Right ventricle myocardium inferior (tissue), 1 donor: ENCODE measurements around the gene HELZ2. TPM values are rescaled to one million over a fixed set of nuclear protein-coding genes. Genes with fewer than 3 reads are reported as not detected.

ENCODE experiments used
- ATAC-seq: fragments of 200-7000 bp; cut with Tn5 transposase; one replicate; pipeline ENCODE4 v1.9.1; 2020; ENCODE audit warnings: mild to moderate bottlenecking, moderate library complexity
- DNase-seq: peaks from one replicate; pipeline ENCODE4 v3.0.0; 2021; ENCODE audit errors: missing footprints
- intact Hi-C: fragments of 100-400 bp; cut with DNase I; formaldehyde crosslinking; loops from one replicate; pipeline ENCODE4 v1.11.0; 2022
- total RNA-seq: library from RNA; stranded (reverse); fragmentation: NEBNext Ultra II Directional; extraction: Animal tissue kit (Norgen Biotek cat#: 25700); gene quantifications from one replicate; pipeline ENCODE4 v1.2.1, GENCODE V29; 2021
- donor health status: DM: no; HTN: yes; CAD: no; lungs with severe emphysema.

Gene HELZ2
- total RNA-seq, 1 donor from 2014 or later = 12.8 TPM

- DNase-seq = peak; percentile 58
- no peak for ATAC-seq
- intact Hi-C loops = no loop called here
These were observed 40.1 kb downstream of the HELZ2 start for GRCh38 chr20:63533871-63534393.

GRCh38 chr20:63533388-63533787, 40.7 kb downstream of the HELZ2 start:
- intact Hi-C loops = no loop called here
- DNase-seq = no peak
- no peak for ATAC-seq

GRCh38 chr20:63532449-63532971, 41.5 kb downstream of the HELZ2 start:
- intact Hi-C loops = no loop called here
- DNase-seq = peak; percentile 62
- no peak for ATAC-seq

- intact Hi-C loops = no loop called here
- DNase-seq = peak; percentile 30
- ATAC-seq = no peak
These were observed 42.2 kb downstream of the HELZ2 start for GRCh38 chr20:63531686-63532448.

GRCh38 chr20:63530788-63531160, 43.3 kb downstream of the HELZ2 start:
- DNase-seq = peak; percentile 44
- intact Hi-C loops = no loop called here
- no peak for ATAC-seq

- ATAC-seq = no peak
- DNase-seq = peak; percentile 60
- intact Hi-C loops = no loop called here
These were observed 43.9 kb downstream of the HELZ2 start for GRCh38 chr20:63529861-63530787.

GRCh38 chr20:63529180-63529860, 44.7 kb downstream of the HELZ2 start:
- ATAC-seq = no peak
- DNase-seq = peak; percentile 44

GRCh38 chr20:63527184-63527583, 46.9 kb downstream of the HELZ2 start:
- DNase-seq = peak; percentile 21
- no peak for ATAC-seq
- intact Hi-C loops = no loop called here

More at GRCh38 chr20:63529180-63529860, 44.7 kb downstream of the HELZ2 start:
- intact Hi-C loops = no loop called here

GRCh38 chr20:63525971-63526370, 48.1 kb downstream of the HELZ2 start:
- DNase-seq (peak; percentile 13), ATAC-seq (no peak)
- intact Hi-C loops = no loop called here

- intact Hi-C loops = no loop called here
- no peak for DNase-seq
- no peak for ATAC-seq
These were observed 48.9 kb downstream of the HELZ2 start for GRCh38 chr20:63525185-63525584.

Other genes with a start within 250 kb of the HELZ2 start
- 2.3 TPM for gene CHRNA4, start 212.9 kb downstream of the HELZ2 start, total RNA-seq
- gene KCNQ2, start 101.6 kb downstream of the HELZ2 start, total RNA-seq = 1.8 TPM
- 1,274 TPM for gene EEF1A2, start 75.2 kb downstream of the HELZ2 start, total RNA-seq
- gene PPDPF, start 53.5 kb downstream of the HELZ2 start, total RNA-seq = 261 TPM
- gene PTK6, start 36.9 kb downstream of the HELZ2 start, total RNA-seq = 0.11 TPM
- gene SRMS, start 26.5 kb downstream of the HELZ2 start, total RNA-seq = not detected
- gene FNDC11, start 20.1 kb downstream of the HELZ2 start, total RNA-seq = 0.16 TPM
- gene GMEB2, start 52.9 kb upstream of the HELZ2 start, total RNA-seq = 6.1 TPM
- gene STMN3, start 79.2 kb upstream of the HELZ2 start, total RNA-seq = 7.1 TPM
- 9.0 TPM for gene RTEL1, start 84.1 kb upstream of the HELZ2 start, total RNA-seq
- gene TNFRSF6B, start 122.4 kb upstream of the HELZ2 start, total RNA-seq = 1.0 TPM
- gene ARFRP1, start 133.7 kb upstream of the HELZ2 start, total RNA-seq = 34.2 TPM
- gene ZGPAT, start 133.8 kb upstream of the HELZ2 start, total RNA-seq = 15.1 TPM
- 1.6 TPM for gene LIME1, start 162.4 kb upstream of the HELZ2 start, total RNA-seq
- gene SLC2A4RG, start 165.5 kb upstream of the HELZ2 start, total RNA-seq = 97.4 TPM